Left hindlimb (tissue), 1 donor: ENCODE data around the gene SMPD1.
A peak's percentile ranks its signal among the peaks of the same experiment; 100 is the strongest.

Experiments used
- DNase-seq: peaks from one replicate; pipeline ENCODE4 v3.0.0-alpha.2; 2018

SMPD1 gene

GRCh38 chr11:6417907-6418556 lies 27.8 kb downstream of the SMPD1 start:
- no peak for DNase-seq

GRCh38 chr11:6418557-6419008 lies 28.3 kb downstream of the SMPD1 start:
- peak; percentile 63 for DNase-seq

GRCh38 chr11:6419009-6419631 lies 28.8 kb downstream of the SMPD1 start, which contains the start of gene APBB1:
Gene APBB1, minus strand, starts transcription at chr11:6419094. Its CDS starts 7,747 bp downstream, at chr11:6411347.
- DNase-seq, result peak; percentile 80

GRCh38 chr11:6420677-6421076 lies 30.4 kb downstream of the SMPD1 start:
- no peak for DNase-seq

- no peak for DNase-seq
Observed at GRCh38 chr11:6427516-6427915, 37.2 kb downstream of the SMPD1 start.

- DNase-seq, result no peak
Observed at GRCh38 chr11:6431861-6432260, 41.6 kb downstream of the SMPD1 start.

GRCh38 chr11:6433998-6434660 lies 43.9 kb downstream of the SMPD1 start:
- no peak for DNase-seq

- no peak for DNase-seq
Observed at GRCh38 chr11:6437423-6437822, 47.1 kb downstream of the SMPD1 start.

GRCh38 chr11:6437993-6438392 lies 47.7 kb downstream of the SMPD1 start:
- DNase-seq, result no peak

GRCh38 chr11:6438979-6439571 lies 48.8 kb downstream of the SMPD1 start:
- no peak for DNase-seq

GRCh38 chr11:6440906-6441358 lies 50.7 kb downstream of the SMPD1 start, which contains the start of gene HPX:
Gene HPX, minus strand, starts transcription at chr11:6440987. Its CDS starts 24 bp downstream, at chr11:6440963.
- no peak for DNase-seq

- no peak for DNase-seq
Observed at GRCh38 chr11:6442441-6442840, 52.2 kb downstream of the SMPD1 start.

- DNase-seq, result no peak
Observed at GRCh38 chr11:6443269-6444003, 53.2 kb downstream of the SMPD1 start.
